Measurements from ENCODE around the gene NOX5. TPM values are rescaled to one million over a fixed set of nuclear protein-coding genes. Genes with fewer than 3 reads are reported as not detected.

NOX5 gene
- total RNA-seq, 1 experiment from 2014 or later, result 0.91 TPM

DNA sequence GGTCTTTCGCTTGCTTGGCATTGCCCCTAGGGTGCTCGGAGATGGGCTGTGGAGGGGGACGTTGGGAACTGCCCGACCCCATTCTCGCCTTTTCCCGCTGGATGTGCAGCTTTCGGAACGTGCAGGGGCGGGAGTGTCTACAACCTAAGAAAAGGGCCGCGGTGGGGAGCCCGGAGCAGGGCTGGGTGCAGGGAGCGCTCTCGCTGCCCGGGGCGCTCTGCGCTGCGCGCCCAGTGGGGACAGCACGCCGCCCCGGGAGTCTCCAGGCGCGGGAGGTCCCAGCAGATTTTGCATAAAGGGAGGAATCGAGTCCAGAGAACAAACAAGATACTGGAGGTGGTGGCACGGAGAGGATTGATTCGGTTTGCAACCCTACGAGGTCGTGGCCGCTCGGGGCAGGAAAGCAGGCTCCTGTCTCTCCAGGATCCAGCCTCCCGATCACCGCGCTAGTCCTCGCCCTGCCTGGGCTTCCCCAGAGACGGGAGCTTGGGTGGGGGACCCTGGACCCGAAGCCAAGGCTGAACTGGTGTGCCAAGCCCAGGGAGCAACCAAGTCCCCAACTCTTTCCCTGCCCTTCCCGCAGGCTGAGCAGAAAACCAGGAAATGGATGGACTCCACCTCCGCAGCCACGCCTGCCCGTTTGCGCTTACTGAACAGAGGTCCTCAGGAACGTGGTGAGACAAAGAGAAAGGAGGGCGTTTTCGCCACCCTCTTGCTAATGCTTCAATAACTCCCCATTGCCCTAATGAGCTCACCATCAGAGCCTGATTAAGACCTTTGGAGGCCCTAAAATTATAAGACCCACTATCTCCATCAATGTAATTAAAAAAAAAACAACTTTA is 59.7 kb downstream of the NOX5 start (continued):
- TF ChIP-seq EZH2phosphoT487 (IDR thresholded peaks at IDR 0.05; ENCODE audit: borderline replicate concordance) (no peak), YY1 (IDR thresholded peaks at IDR 0.05; ENCODE audit: extremely low read depth, insufficient replicate concordance, low read depth, low read length) (peak; percentile 24), JUND (IDR thresholded peaks at IDR 0.05) (no peak), TCF7L2 (IDR thresholded peaks at IDR 0.05; ENCODE audit: borderline replicate concordance, extremely low read depth, insufficient read depth, insufficient read length) (no peak), POLR2A (IDR thresholded peaks at IDR 0.05; ENCODE audit: borderline replicate concordance, extremely low read depth, insufficient read depth, insufficient read length) (peak; percentile 72), POLR2AphosphoS5 (IDR thresholded peaks at IDR 0.05; ENCODE audit: low read depth, low read length) (peak; percentile 65), CBX3 (IDR thresholded peaks at IDR 0.05; ENCODE audit: low read depth) (peak; percentile 33; the same call in 1 of the 2 replicates), ZFX (IDR thresholded peaks at IDR 0.05) (no peak), SIN3A (IDR thresholded peaks at IDR 0.05; ENCODE audit: low read depth) (0 out of 2 replicates have a peak, but pooled peaks have one; percentile 47), FOSL1 (IDR thresholded peaks at IDR 0.05; ENCODE audit: low read depth) (no peak)
- TF ChIP-seq, protein P1, sequence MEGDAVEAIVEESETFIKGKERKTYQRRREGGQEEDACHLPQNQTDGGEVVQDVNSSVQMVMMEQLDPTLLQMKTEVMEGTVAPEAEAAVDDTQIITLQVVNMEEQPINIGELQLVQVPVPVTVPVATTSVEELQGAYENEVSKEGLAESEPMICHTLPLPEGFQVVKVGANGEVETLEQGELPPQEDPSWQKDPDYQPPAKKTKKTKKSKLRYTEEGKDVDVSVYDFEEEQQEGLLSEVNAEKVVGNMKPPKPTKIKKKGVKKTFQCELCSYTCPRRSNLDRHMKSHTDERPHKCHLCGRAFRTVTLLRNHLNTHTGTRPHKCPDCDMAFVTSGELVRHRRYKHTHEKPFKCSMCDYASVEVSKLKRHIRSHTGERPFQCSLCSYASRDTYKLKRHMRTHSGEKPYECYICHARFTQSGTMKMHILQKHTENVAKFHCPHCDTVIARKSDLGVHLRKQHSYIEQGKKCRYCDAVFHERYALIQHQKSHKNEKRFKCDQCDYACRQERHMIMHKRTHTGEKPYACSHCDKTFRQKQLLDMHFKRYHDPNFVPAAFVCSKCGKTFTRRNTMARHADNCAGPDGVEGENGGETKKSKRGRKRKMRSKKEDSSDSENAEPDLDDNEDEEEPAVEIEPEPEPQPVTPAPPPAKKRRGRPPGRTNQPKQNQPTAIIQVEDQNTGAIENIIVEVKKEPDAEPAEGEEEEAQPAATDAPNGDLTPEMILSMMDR (IDR thresholded peaks at IDR 0.05 in 2 of 3, conservative IDR thresholded peaks at IDR 0.05 in 1 of 3; ENCODE audit: borderline replicate concordance in 1 of 3, insufficient read depth in 1 of 3, low read depth in 2 of 3, low read length in 2 of 3), result no peak
- TF ChIP-seq, protein P2, sequence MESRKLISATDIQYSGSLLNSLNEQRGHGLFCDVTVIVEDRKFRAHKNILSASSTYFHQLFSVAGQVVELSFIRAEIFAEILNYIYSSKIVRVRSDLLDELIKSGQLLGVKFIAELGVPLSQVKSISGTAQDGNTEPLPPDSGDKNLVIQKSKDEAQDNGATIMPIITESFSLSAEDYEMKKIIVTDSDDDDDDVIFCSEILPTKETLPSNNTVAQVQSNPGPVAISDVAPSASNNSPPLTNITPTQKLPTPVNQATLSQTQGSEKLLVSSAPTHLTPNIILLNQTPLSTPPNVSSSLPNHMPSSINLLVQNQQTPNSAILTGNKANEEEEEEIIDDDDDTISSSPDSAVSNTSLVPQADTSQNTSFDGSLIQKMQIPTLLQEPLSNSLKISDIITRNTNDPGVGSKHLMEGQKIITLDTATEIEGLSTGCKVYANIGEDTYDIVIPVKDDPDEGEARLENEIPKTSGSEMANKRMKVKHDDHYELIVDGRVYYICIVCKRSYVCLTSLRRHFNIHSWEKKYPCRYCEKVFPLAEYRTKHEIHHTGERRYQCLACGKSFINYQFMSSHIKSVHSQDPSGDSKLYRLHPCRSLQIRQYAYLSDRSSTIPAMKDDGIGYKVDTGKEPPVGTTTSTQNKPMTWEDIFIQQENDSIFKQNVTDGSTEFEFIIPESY (IDR thresholded peaks at IDR 0.05; ENCODE audit: extremely low read depth, insufficient replicate concordance, low read length), result no peak
